Gastrocnemius medialis (tissue), 4 donors: ENCODE results near the gene BBS4.

ENCODE experiments used
- POLR2A ChIP-seq, 2 donors: fragments of 450-650 bp; IDR thresholded peaks; one replicate each; pipeline ENCODE4 v1.6.1; 2017; ENCODE audit warnings: antibody characterized with exemption in 2 of 2, mild to moderate bottlenecking in 2 of 2, moderate library complexity in 2 of 2
- TF ChIP-seq, protein P1 (sequence below), 5 experiments: fragments of 450-650 bp in 3 of 5; fragments of 200-600 bp in 2 of 5; sonication (generic) in 2 of 5; IDR thresholded peaks in 4 of 5; conservative IDR thresholded peaks in 1 of 5; 1 replicate in 4 of 5; 2 replicates in 1 of 5; pipeline ENCODE4 v1.5.1; 2016 to 2019; ENCODE audit warnings: antibody characterized with exemption in 5 of 5, mild to moderate bottlenecking in 3 of 5, moderate library complexity in 3 of 5

DNA sequence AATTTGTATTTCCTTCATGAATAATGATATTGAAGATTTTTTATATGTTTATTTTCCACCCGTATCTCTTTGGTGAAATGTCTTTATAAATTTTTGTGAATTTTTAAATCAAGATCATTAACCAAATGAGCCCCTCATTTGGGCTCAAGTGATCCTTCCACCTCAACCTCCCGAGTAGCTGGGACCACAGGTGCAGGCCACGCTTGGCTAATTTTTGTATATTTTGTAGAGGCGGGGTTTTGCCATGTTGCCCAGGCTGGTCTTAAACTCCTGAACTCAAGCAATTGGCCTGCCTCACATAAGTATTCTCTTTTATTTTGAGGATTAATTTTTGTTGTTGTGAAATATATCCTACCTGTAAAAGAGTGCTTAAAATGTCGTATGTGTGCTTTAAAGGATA lies 4.9 kb downstream of the BBS4 start:
- TF ChIP-seq POLR2A (IDR thresholded peaks at IDR 0.05) = no peak
- TF ChIP-seq, protein P1, sequence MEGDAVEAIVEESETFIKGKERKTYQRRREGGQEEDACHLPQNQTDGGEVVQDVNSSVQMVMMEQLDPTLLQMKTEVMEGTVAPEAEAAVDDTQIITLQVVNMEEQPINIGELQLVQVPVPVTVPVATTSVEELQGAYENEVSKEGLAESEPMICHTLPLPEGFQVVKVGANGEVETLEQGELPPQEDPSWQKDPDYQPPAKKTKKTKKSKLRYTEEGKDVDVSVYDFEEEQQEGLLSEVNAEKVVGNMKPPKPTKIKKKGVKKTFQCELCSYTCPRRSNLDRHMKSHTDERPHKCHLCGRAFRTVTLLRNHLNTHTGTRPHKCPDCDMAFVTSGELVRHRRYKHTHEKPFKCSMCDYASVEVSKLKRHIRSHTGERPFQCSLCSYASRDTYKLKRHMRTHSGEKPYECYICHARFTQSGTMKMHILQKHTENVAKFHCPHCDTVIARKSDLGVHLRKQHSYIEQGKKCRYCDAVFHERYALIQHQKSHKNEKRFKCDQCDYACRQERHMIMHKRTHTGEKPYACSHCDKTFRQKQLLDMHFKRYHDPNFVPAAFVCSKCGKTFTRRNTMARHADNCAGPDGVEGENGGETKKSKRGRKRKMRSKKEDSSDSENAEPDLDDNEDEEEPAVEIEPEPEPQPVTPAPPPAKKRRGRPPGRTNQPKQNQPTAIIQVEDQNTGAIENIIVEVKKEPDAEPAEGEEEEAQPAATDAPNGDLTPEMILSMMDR (IDR thresholded peaks at IDR 0.05 in 4 of 5, conservative IDR thresholded peaks at IDR 0.05 in 1 of 5) = no peak
